CD4-positive, alpha-beta T cell treated with Interleukin-6 at 100 ng/mL for 8 hours (primary cell): Measurements from ENCODE around the gene SMARCC1.
"Not testable (repeated sequence)": the region's sequence is repeated elsewhere in the genome, so short reads cannot be mapped to it uniquely, and the experiment has no call there.

Experiments used
- DNase-seq: peaks from one replicate; pipeline ENCODE4 v3.0.0-alpha.2; 2020; ENCODE audit warnings: mixed read lengths, low spot score

SMARCC1 gene

DNA sequence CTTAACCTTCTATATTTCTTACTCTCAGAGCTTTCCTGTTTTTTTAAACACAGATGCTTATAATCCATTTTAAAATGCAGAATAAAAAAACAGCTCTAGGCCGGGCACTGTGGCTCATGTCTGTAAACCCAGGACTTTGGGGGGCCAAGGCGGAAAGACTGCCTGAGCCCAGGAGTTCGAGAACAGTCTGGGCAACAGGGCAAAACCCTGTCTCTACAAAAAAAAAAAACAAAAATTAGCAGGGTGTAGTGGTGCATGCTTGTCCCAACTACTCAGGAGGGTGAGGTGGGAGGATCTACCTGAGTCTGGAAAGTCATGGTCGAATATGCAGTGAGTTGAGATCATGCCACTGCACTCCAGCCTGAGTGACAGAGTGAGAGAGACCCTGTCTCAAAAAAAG is 15.5 kb downstream of the SMARCC1 start:
- DNase-seq: no peak

DNA sequence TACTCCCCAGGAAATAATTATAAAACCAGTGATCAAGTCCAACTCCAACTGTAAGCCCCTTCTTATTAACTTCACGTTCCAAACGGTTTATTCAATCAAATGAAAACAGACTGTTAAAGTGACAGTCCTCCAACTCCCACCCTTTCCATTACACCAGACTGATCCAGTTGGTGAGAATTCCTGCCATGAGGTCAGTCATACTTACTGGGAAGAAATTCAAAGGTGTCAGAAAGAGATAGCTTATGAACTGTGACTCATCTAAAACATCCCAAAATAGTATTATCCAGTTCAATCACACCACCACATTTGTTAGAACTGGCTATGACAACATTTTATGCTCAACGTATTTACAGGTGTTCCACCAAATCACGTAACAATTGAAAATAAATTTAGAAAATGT is 19.5 kb downstream of the SMARCC1 start:
- no peak for DNase-seq

DNA sequence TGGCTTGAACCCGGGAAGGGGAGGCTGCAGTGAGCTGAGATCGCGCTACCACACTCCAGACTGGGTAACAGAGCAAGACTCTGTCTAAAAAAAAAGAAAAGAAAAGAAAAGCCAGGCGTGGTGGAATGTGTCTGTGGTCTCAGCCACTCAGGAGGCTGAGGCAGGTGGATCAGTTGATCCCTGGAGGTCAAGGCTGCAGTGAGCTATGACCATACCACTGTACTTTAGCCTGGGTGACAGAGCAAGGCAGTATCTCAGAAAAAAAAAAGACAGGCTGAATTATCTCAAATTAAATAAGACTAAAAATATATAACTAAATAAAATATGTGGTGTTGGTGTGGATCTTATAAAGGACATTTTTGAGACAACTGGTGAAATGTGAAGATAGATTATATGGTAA is 20.6 kb downstream of the SMARCC1 start:
- DNase-seq: no peak

DNA sequence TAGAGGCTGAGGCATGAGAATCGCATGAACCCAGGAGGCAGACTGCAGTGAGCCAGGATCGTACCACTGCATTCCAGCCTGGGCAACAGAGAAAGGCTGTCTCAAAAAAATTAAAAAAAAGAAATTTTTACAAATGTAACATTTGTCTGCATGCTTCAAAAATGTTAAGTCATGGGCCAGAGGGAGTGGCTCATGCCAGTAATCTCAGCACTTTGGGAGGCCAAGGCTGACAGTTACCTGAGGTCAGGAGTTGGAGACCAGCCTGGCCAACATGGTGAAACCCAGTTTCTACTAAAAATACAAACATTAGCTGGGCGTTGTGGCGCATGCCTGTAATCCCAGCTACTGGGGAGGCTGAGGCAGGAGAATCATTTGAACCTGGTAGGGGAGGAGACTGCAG is 21.5 kb downstream of the SMARCC1 start:
- not testable (repeated sequence) for DNase-seq

GRCh38 chr3:47758261-47759025 is 23.2 kb downstream of the SMARCC1 start:
- DNase-seq: no peak

- DNase-seq: no peak
Observed at GRCh38 chr3:47752716-47753115, 29.0 kb downstream of the SMARCC1 start.

GRCh38 chr3:47750811-47751354 is 30.8 kb downstream of the SMARCC1 start:
- DNase-seq: not testable (repeated sequence)

GRCh38 chr3:47747558-47747957 is 34.1 kb downstream of the SMARCC1 start:
- no peak for DNase-seq

DNA sequence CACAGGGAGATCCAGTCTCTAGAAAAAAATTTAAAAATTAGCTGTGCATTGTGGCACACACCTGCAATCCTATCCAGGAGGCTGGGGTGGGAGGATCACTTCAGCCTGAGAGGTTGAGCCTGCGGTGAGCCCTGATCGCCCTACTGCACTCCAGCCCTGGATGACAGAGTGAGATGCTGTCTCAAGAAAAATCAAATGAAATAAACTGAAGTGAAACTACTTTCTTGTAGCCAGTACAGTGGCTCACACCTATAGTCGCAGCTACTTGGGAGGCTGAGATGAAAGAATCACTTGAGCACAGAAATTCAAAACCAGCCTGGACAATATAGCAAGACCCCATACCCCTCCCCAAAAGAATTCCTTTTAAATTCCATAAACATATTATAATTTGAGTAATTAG is 35.4 kb downstream of the SMARCC1 start:
- DNase-seq: no peak

GRCh38 chr3:47743855-47744254 is 37.8 kb downstream of the SMARCC1 start:
- no peak for DNase-seq

DNA sequence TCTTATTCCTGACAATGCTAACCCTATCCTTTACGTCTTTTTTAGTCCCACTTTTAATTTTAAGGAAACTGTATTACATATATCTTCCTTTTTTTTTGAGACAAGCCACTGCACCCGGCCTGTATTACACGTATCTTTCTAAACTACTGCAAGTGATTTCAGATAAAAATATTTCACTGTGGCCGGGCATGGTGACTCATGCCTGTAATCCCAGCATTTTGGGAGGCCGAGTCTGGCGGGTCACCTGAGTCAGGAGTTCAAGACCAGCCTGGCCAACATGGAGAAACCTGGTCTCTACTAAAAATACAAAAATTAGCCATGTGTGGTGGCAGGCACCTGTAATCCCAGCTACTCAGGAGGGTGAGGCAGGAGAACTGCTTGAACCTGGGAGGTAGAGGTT is 38.3 kb downstream of the SMARCC1 start:
- not testable (repeated sequence) for DNase-seq

DNA sequence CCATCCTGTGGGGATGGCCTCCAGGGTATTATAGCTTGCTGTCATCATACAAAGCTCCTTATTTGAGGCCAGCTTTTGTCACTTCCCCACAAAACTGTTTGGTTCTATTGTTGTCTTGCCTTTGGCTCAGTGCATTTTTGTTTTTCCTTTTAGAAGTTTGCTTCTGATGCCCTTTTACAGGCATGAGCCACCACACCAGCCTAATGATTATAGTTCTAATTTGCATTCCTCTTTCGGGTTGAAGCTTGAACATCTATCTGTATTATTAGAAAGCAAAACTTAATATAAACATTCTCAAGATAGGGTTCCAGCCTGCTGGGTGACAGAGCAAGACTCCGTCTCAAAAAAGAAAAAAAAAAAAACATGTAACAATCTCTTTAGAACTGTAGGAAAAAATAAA is 39.8 kb downstream of the SMARCC1 start:
- DNase-seq: no peak

- DNase-seq: no peak
Observed at GRCh38 chr3:47732143-47732542, 49.5 kb downstream of the SMARCC1 start.

DNA sequence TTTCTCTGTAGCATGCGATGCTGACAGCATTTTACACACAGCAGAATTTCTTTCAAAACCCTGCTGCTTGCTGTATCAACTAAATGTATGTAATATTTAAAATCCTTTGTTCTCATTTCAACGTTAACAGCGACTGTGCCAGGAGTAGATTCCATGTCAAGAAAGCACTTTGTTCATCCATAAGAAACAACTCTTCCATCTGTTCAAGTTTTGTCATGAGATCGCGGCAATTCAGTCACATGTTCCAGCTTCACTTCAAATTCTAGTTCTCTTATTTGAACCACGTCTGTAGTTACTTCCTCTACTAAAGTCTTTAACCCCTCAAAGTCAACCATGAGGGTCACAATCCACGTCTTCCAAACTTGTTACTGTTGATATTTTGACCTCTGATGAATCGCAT is 50.6 kb downstream of the SMARCC1 start:
- DNase-seq: no peak

DNA sequence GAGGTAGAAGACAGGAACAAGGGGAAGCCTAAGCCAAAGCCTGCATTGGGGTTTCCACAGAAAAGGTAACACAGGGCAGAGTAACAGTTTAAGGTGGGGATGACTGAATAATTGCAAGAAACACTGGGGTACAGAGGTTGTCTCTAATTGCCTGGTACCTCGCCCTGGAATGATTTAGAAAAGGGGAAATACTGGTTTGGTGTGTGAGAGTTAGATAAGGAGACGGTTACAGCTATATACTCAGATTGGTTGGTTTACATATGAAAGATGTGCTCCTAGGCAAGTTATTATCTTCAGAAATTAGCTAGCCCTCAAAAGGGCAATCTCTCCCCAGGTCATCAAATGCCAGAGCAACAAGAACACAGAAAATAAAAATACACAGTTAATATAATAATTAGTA is 58.8 kb downstream of the SMARCC1 start:
- no peak for DNase-seq

DNA sequence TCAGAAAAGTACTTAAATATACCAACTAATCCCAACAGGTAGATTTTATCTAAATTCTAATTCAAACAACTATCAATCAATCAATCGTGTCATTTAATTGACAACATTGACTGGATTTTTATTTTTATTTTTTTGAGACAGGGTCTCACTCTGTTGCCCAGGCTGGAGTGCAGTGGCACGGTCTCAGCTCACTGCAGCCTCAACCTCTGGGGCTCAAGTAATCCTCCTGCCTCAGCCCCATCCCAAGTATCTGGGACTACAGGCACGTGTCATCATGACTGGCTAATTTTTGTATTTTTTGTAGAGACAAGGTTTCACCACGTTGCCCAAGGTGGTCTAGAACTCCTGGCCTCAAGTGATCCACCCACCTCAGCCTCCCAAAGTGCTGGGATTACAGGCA is 64.2 kb downstream of the SMARCC1 start:
- not testable (repeated sequence) for DNase-seq

- no peak for DNase-seq
Observed at GRCh38 chr3:47716656-47717055, 65.0 kb downstream of the SMARCC1 start.

- DNase-seq: no peak
Observed at GRCh38 chr3:47715928-47716327, 65.8 kb downstream of the SMARCC1 start.

- no peak for DNase-seq
Observed at GRCh38 chr3:47714606-47715005, 67.1 kb downstream of the SMARCC1 start.

DNA sequence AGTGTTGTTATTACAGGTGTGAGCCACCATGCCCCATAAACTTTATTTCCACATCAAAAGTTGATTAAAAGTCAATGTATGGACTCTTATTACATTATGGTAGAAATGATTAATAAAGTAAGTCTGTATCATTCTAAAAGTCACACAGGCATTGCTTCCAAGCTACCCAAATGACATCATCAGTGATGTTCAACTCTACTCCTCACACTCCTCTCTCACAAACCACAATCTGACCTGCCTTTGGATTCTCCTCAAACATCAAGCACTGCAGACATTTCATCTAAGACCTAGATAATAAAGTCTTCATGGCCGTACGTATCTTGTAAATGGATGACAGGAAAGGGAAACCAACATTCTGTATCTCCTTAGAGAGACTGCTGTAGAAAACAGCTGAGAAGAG is 68.0 kb downstream of the SMARCC1 start:
- no peak for DNase-seq

DNA sequence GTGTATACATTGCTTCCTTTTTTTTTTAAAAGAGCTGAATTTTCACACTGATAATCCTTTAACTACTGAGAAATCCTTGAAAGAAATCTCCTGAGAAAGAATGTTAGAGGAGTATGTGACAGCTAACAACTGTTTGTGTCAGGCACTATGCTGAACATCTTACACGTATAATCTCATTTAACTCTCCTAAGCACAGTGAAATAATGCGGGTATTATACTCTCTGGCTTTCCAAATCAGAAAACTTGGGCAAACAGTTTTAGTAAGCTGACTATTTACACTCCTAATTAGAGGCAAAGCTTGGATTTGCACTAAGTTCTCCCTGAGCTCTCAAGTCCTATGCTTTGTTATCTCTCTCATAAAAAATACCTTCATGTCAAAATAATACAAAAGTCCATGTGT is 69.3 kb downstream of the SMARCC1 start:
- DNase-seq: no peak

- no peak for DNase-seq
Observed at GRCh38 chr3:47711596-47711995, 70.1 kb downstream of the SMARCC1 start.

DNA sequence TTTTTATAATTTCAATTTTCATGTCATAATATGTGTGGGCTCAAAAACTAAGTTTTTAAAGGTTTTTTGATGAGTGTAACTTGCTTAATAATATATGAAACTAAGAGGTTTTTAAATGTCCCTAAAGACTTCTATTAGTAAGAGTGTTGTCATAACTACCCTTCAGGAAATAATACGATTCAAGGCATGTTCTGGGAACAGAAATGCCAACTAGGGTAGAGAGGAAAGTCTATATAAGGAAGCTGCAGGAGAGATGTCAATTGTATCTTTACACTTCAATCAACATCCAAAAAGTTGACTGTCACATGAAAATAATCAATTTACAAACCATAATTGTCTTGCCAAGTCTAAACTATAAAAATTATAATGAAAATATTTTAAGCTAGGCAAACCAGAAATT is 76.3 kb downstream of the SMARCC1 start:
- DNase-seq: no peak

DNA sequence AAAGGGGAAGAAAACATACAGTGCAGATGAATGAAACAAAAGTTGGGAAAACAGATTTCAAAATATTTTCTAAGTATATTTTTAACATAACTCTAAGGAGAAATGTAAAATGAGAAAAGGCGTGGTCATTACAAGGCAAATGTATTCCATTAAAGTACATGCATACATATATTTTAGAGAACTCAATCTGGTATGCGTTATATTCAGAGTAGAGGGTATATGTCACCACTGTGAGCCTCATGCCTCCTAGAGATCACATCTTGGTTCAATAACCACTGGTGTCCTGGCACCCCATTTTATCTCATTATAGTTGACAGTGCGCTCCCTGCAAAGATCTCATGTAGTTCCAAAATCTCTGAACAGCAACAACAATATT is 77.5 kb downstream of the SMARCC1 start:
- no peak for DNase-seq
